ENCODE results near the gene ANTXR1. TPM values are rescaled to one million over a fixed set of nuclear protein-coding genes. Genes with fewer than 3 reads are reported as not detected.

The ANTXR1 gene
- polyA plus RNA-seq, 1 donor (not counting 4 experiments of a cell fraction or from before 2014, with no cell fraction given): 20.4 TPM

DNA sequence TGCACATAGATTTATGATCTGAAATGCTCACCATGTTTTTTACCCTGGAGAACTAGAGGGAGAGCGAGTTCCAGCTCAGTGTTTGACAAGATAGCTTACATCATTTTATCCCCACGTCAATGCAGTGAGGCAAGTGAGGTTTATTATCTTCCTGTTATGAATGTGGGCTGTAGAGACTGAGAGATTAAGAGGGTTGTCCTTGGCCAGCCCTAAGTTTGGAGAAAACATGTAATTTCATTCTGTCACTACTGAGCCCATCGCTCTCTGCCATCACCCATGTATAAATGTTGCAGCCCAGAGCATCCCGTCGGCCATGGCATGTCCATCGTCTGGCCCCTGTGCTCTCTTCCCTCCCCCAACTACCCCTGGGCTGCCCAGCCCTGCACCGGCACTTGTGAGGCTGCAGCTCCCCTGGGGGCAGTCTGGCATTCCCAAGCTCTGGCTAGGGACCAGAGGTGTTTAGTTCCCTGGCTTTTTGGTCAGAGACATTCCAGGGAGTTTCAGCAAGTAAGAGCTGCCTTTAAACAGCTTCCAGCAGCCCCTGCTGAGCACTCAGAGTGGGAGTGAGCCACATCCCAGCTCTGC, 136.7 kb downstream of the ANTXR1 start:
- H3K27me3 ChIP-seq (ENCODE audit: control insufficient read depth, extremely low read depth, insufficient read depth, low read length): no peaks in the 10 kb centered on the region
- no peaks in the 10 kb centered on the region for H3K79me2 ChIP-seq (ENCODE audit: control insufficient read depth, insufficient read depth, low read length)
- dilution Hi-C loops (cut with MboI; ENCODE audit: extremely low pct_ligation_motif_present, low sequenced_read_pairs): no loop called here
- no peak overlapping the region for H3K27ac ChIP-seq (ENCODE audit: control insufficient read depth, insufficient read depth, low read length)
- DNase-seq (ENCODE audit: low read depth, low spot score): no peak
- H3K4me1 ChIP-seq (ENCODE audit: control insufficient read depth, extremely low read depth, insufficient read depth, low read length): no peaks in the 10 kb centered on the region
- H3K4me2 ChIP-seq (ENCODE audit: control insufficient read depth, extremely low read depth, insufficient read depth, low read depth, low read length): no peak overlapping the region
- H3K9me3 ChIP-seq (ENCODE audit: control insufficient read depth, low read depth, low read length): no peaks in the 10 kb centered on the region
- no peak overlapping the region for H2AFZ ChIP-seq (ENCODE audit: control insufficient read depth, low read length)
- H3K9ac ChIP-seq (ENCODE audit: control insufficient read depth, extremely low read depth, insufficient read depth, low read length): no peak overlapping the region
- TF ChIP-seq EZH2 (IDR thresholded peaks at IDR 0.05; ENCODE audit: low read length): no peak
- TF ChIP-seq, protein P1, sequence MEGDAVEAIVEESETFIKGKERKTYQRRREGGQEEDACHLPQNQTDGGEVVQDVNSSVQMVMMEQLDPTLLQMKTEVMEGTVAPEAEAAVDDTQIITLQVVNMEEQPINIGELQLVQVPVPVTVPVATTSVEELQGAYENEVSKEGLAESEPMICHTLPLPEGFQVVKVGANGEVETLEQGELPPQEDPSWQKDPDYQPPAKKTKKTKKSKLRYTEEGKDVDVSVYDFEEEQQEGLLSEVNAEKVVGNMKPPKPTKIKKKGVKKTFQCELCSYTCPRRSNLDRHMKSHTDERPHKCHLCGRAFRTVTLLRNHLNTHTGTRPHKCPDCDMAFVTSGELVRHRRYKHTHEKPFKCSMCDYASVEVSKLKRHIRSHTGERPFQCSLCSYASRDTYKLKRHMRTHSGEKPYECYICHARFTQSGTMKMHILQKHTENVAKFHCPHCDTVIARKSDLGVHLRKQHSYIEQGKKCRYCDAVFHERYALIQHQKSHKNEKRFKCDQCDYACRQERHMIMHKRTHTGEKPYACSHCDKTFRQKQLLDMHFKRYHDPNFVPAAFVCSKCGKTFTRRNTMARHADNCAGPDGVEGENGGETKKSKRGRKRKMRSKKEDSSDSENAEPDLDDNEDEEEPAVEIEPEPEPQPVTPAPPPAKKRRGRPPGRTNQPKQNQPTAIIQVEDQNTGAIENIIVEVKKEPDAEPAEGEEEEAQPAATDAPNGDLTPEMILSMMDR (optimal IDR thresholded peaks at IDR 0.05 in 1 of 3, IDR thresholded peaks at IDR 0.05 in 1 of 3, conservative IDR thresholded peaks at IDR 0.05 in 1 of 3; ENCODE audit: extremely low read depth in 1 of 3, insufficient read depth in 2 of 3, low read length in 3 of 3): no peak
- H3K9me1 ChIP-seq (ENCODE audit: control insufficient read depth, extremely low read depth, insufficient read depth, low read length): peaks cover 2% of the 10 kb centered on the region
- H4K20me1 ChIP-seq (ENCODE audit: control insufficient read depth, extremely low read depth, insufficient read depth, low read length): no peaks in the 10 kb centered on the region
- no peaks in the 10 kb centered on the region for H3K36me3 ChIP-seq (ENCODE audit: control insufficient read depth in 2 of 2, extremely low read depth in 1 of 2, insufficient read depth in 2 of 2, low read length in 2 of 2)
- H3K4me3 ChIP-seq (ENCODE audit: control insufficient read depth in 2 of 3, extremely low read depth in 1 of 3, insufficient read depth in 2 of 3, low read depth in 1 of 3, low read length in 3 of 3): no peak overlapping the region
- FAIRE-seq: no peak

DNA sequence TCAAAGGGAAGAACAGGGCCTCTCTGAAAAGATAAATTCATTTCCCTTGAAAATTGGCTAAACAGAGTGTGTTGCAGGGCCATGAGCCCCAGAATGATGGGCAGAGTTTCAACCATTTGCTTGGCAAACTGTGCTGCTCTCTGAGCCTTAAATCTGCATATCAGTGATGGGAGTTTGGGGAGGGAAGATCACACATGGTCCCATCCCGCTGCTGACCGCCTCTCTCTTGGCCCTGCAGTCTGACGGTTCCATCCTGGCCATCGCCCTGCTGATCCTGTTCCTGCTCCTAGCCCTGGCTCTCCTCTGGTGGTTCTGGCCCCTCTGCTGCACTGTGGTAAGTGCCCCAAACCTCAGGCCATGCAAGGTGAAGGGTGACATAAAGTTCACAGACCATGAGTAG, 139.0 kb downstream of the ANTXR1 start:
- no peaks in the 10 kb centered on the region for H3K9me3 ChIP-seq (ENCODE audit: control insufficient read depth, low read depth, low read length)
- peaks cover 2% of the 10 kb centered on the region for H3K9me1 ChIP-seq (ENCODE audit: control insufficient read depth, extremely low read depth, insufficient read depth, low read length)
- no peak overlapping the region for H3K9ac ChIP-seq (ENCODE audit: control insufficient read depth, extremely low read depth, insufficient read depth, low read length)
- H3K36me3 ChIP-seq (ENCODE audit: control insufficient read depth in 2 of 2, extremely low read depth in 1 of 2, insufficient read depth in 2 of 2, low read length in 2 of 2): peaks cover 0 to 4% of the 10 kb centered on the region in 2 experiments
- no peak overlapping the region for H2AFZ ChIP-seq (ENCODE audit: control insufficient read depth, low read length)
- DNase-seq (ENCODE audit: low read depth, low spot score): no peak
- no peak for FAIRE-seq
- dilution Hi-C loops (cut with MboI; ENCODE audit: extremely low pct_ligation_motif_present, low sequenced_read_pairs): no loop called here
- H3K4me3 ChIP-seq (ENCODE audit: control insufficient read depth in 2 of 3, extremely low read depth in 1 of 3, insufficient read depth in 2 of 3, low read depth in 1 of 3, low read length in 3 of 3): no peak overlapping the region
- H3K4me1 ChIP-seq (ENCODE audit: control insufficient read depth, extremely low read depth, insufficient read depth, low read length): no peaks in the 10 kb centered on the region
- TF ChIP-seq, protein P1 (optimal IDR thresholded peaks at IDR 0.05 in 1 of 3, IDR thresholded peaks at IDR 0.05 in 1 of 3, conservative IDR thresholded peaks at IDR 0.05 in 1 of 3; ENCODE audit: extremely low read depth in 1 of 3, insufficient read depth in 2 of 3, low read length in 3 of 3): no peak
- no peak for TF ChIP-seq EZH2 (IDR thresholded peaks at IDR 0.05; ENCODE audit: low read length)
- no peak overlapping the region for H3K4me2 ChIP-seq (ENCODE audit: control insufficient read depth, extremely low read depth, insufficient read depth, low read depth, low read length)
- no peak overlapping the region for H3K27ac ChIP-seq (ENCODE audit: control insufficient read depth, insufficient read depth, low read length)
- no peaks in the 10 kb centered on the region for H3K79me2 ChIP-seq (ENCODE audit: control insufficient read depth, insufficient read depth, low read length)
- H4K20me1 ChIP-seq (ENCODE audit: control insufficient read depth, extremely low read depth, insufficient read depth, low read length): no peaks in the 10 kb centered on the region
- H3K27me3 ChIP-seq (ENCODE audit: control insufficient read depth, extremely low read depth, insufficient read depth, low read length): no peaks in the 10 kb centered on the region

Measured in keratinocyte (primary cell).